ENCODE measurements around the gene PARP8. TPM values are rescaled to one million over a fixed set of nuclear protein-coding genes. Genes with fewer than 3 reads are reported as not detected.

PARP8 gene
- total RNA-seq, 2 experiments from 2014 or later = 181 to 200 TPM

- peaks cover 83% of the 10 kb centered on the region for H3K36me3 Mint-ChIP-seq (ENCODE audit: low read depth)
- no peak for ATAC-seq (ENCODE audit: poor library complexity)
- no peak overlapping the region for H3K27ac ChIP-seq (ENCODE audit: low read depth in 1 of 2, low read length in 2 of 2)
- TF ChIP-seq CTCF (IDR thresholded peaks at IDR 0.05) = no peak
- no peaks in the 10 kb centered on the region for H3K9me3 Mint-ChIP-seq
- no peak overlapping the region for H3K4me3 ChIP-seq (ENCODE audit: low read length)
- no peak overlapping the region for H3K4me3 Mint-ChIP-seq
- H3K36me3 ChIP-seq (ENCODE audit: insufficient read depth, low read length) = peaks cover 96% of the 10 kb centered on the region
- intact Hi-C loops (cut with DNase I, micrococcal nuclease) = no loop called here
- no peak for DNase-seq
- no peak overlapping the region for H3K27ac Mint-ChIP-seq
- no peaks in the 10 kb centered on the region for H3K27me3 ChIP-seq (ENCODE audit: control insufficient read depth in 1 of 2, insufficient read depth in 2 of 2, low read length in 2 of 2)
- POLR2A ChIA-PET = no interaction called here
- no peaks in the 10 kb centered on the region for H3K27me3 Mint-ChIP-seq
- H3K9me3 ChIP-seq (ENCODE audit: control insufficient read depth in 1 of 2, insufficient read depth in 1 of 2, low read length in 2 of 2) = no peaks in the 10 kb centered on the region
- no peaks in the 10 kb centered on the region for H3K4me1 Mint-ChIP-seq (ENCODE audit: low read depth)
- CTCF ChIA-PET = no interaction called here
- H3K4me1 ChIP-seq (ENCODE audit: insufficient read depth, low read length) = no peaks in the 10 kb centered on the region
Measured at GRCh38 chr5:50829023-50829422, 162.6 kb downstream of the PARP8 start.

- intact Hi-C loops (cut with DNase I, micrococcal nuclease) = no loop called here
- no peak overlapping the region for H3K4me3 ChIP-seq (ENCODE audit: low read length)
- TF ChIP-seq CTCF (IDR thresholded peaks at IDR 0.05) = no peak
- peaks cover 83% of the 10 kb centered on the region for H3K36me3 Mint-ChIP-seq (ENCODE audit: low read depth)
- H3K9me3 ChIP-seq (ENCODE audit: control insufficient read depth in 1 of 2, insufficient read depth in 1 of 2, low read length in 2 of 2) = no peaks in the 10 kb centered on the region
- H3K4me1 Mint-ChIP-seq (ENCODE audit: low read depth) = no peaks in the 10 kb centered on the region
- peaks cover 93% of the 10 kb centered on the region for H3K36me3 ChIP-seq (ENCODE audit: insufficient read depth, low read length)
- no peak overlapping the region for H3K27ac Mint-ChIP-seq
- no peaks in the 10 kb centered on the region for H3K27me3 Mint-ChIP-seq
- ChIA-PET POLR2A (no interaction called here), CTCF (no interaction called here)
- no peak overlapping the region for H3K4me3 Mint-ChIP-seq
- no peaks in the 10 kb centered on the region for H3K4me1 ChIP-seq (ENCODE audit: insufficient read depth, low read length)
- DNase-seq (no peak), ATAC-seq (ENCODE audit: poor library complexity) (no peak)
- no peaks in the 10 kb centered on the region for H3K27me3 ChIP-seq (ENCODE audit: control insufficient read depth in 1 of 2, insufficient read depth in 2 of 2, low read length in 2 of 2)
- no peak overlapping the region for H3K27ac ChIP-seq (ENCODE audit: low read depth in 1 of 2, low read length in 2 of 2)
- no peaks in the 10 kb centered on the region for H3K9me3 Mint-ChIP-seq
Measured at GRCh38 chr5:50832657-50833284, 166.3 kb downstream of the PARP8 start.

- intact Hi-C loops (cut with DNase I, micrococcal nuclease) = no loop called here
- Mint-ChIP-seq H3K36me3 (ENCODE audit: low read depth) (peaks cover 93% of the 10 kb centered on the region), H3K9me3 (no peaks in the 10 kb centered on the region), H3K27ac (no peak overlapping the region), H3K27me3 (no peaks in the 10 kb centered on the region), H3K4me3 (no peak overlapping the region), H3K4me1 (ENCODE audit: low read depth) (no peaks in the 10 kb centered on the region)
- ATAC-seq (ENCODE audit: poor library complexity) (no peak), DNase-seq (no peak)
- no peak for TF ChIP-seq CTCF (IDR thresholded peaks at IDR 0.05)
- no peaks in the 10 kb centered on the region for H3K9me3 ChIP-seq (ENCODE audit: control insufficient read depth in 1 of 2, insufficient read depth in 1 of 2, low read length in 2 of 2)
- H3K4me1 ChIP-seq (ENCODE audit: insufficient read depth, low read length) = no peaks in the 10 kb centered on the region
- ChIA-PET POLR2A (no interaction called here), CTCF (interaction anchor here (1.8 kb wide), 1 partner anchor 10 kb away, joined by 3 read pairs; no protein-coding TSS in a partner anchor)
- no peak overlapping the region for H3K4me3 ChIP-seq (ENCODE audit: low read length)
- peaks cover 91% of the 10 kb centered on the region for H3K36me3 ChIP-seq (ENCODE audit: insufficient read depth, low read length)
- H3K27me3 ChIP-seq (ENCODE audit: control insufficient read depth in 1 of 2, insufficient read depth in 2 of 2, low read length in 2 of 2) = no peaks in the 10 kb centered on the region
- no peak overlapping the region for H3K27ac ChIP-seq (ENCODE audit: low read depth in 1 of 2, low read length in 2 of 2)
Measured at GRCh38 chr5:50836356-50836755, 169.9 kb downstream of the PARP8 start.

Data from CD4-positive, alpha-beta T cell (primary cell).